ENCODE results near the gene PFDN6. TPM values are rescaled to one million over a fixed set of nuclear protein-coding genes. Genes with fewer than 3 reads are reported as not detected.
"Not testable (repeated sequence)": the region's sequence is repeated elsewhere in the genome, so short reads cannot be mapped to it uniquely, and the experiment has no call there.

Gene PFDN6
- total RNA-seq, 1 donor from 2014 or later = 39.9 TPM

DNA sequence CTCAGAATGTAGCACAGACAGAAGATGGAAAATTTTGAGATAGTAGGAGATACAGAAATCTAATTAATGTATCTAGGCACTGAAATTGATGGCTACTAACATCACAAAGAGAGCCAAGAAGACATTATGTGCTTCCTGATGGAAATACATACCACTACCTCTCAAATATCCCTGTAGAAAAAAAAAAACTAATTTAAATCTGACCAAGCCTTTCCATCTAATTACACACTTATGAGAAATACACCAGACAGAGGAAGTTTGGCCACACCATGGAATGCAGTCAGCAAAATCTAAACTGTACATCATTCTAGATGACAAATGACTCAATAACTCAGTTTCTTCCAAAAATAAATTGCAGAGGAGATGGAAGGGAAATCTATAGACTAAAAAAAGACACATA, 36.6 kb upstream of the PFDN6 start:
- peaks cover 18% of the 10 kb centered on the region for H3K4me1 Mint-ChIP-seq
- no peaks in the 10 kb centered on the region for H3K9me3 Mint-ChIP-seq
- TF ChIP-seq CTCF (IDR thresholded peaks at IDR 0.05; ENCODE audit: unreplicated experiment) = no peak
- no peaks in the 10 kb centered on the region for H3K27me3 Mint-ChIP-seq (ENCODE audit: low read depth)
- H3K36me3 Mint-ChIP-seq = peaks cover 28% of the 10 kb centered on the region
- no peak for DNase-seq (ENCODE audit: low spot score in 2 of 2, unreplicated experiment in 2 of 2)
- no peak overlapping the region for H3K4me3 Mint-ChIP-seq
- no peak overlapping the region for H3K27ac Mint-ChIP-seq

DNA sequence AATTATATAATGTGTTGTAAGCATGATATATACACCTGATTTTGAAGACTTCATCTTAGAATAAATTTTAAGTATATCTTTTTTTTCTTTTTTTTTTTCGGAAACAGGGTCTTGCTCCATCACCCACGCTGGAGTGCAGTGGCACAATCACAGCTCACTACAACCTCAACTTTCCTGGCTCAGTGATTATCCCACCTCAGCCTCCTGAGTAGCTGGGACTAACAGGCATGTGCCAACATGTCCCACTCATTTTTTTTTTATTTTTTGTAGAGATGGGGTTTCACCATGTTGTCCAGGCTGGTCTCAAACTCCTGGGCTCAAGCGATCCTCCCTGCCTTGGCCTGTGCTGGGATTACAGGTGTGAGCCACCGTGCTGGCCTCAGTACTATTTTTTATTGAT, 34.8 kb upstream of the PFDN6 start:
- H3K4me1 Mint-ChIP-seq = peaks cover 7% of the 10 kb centered on the region
- no peak overlapping the region for H3K27ac Mint-ChIP-seq
- no peaks in the 10 kb centered on the region for H3K9me3 Mint-ChIP-seq
- H3K27me3 Mint-ChIP-seq (ENCODE audit: low read depth) = no peaks in the 10 kb centered on the region
- TF ChIP-seq CTCF (IDR thresholded peaks at IDR 0.05; ENCODE audit: unreplicated experiment) = no peak
- no peak overlapping the region for H3K4me3 Mint-ChIP-seq
- DNase-seq (ENCODE audit: low spot score in 2 of 2, unreplicated experiment in 2 of 2) = no peak
- peaks cover 39% of the 10 kb centered on the region for H3K36me3 Mint-ChIP-seq

DNA sequence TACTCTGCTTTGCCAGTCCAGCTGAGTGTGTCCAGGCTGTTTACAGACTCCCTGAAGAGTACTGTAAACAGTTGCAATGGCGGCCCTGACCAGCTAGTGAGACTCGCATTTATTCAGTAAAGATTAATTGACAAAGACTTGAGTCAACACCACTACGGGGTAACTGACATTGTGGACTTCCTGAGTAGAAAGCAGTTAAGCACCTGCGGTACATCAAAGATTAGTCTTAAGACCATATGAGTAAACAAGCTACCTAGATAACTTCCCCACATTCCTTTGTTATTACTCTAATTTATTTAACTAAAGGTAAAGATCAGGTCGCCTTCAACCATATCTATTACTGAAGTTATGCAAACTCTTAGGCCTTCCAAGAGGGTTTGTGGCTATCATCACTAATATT, 30.4 kb upstream of the PFDN6 start:
- no peak overlapping the region for H3K4me3 Mint-ChIP-seq
- H3K36me3 Mint-ChIP-seq = peaks cover 42% of the 10 kb centered on the region
- no peaks in the 10 kb centered on the region for H3K27me3 Mint-ChIP-seq (ENCODE audit: low read depth)
- no peak for DNase-seq (ENCODE audit: low spot score in 2 of 2, unreplicated experiment in 2 of 2)
- no peaks in the 10 kb centered on the region for H3K4me1 Mint-ChIP-seq
- no peak overlapping the region for H3K27ac Mint-ChIP-seq
- H3K9me3 Mint-ChIP-seq = no peaks in the 10 kb centered on the region
- no peak for TF ChIP-seq CTCF (IDR thresholded peaks at IDR 0.05; ENCODE audit: unreplicated experiment)

- H3K4me3 Mint-ChIP-seq; H3K27me3 Mint-ChIP-seq (ENCODE audit: low read depth); H3K9me3 Mint-ChIP-seq; H3K4me1 Mint-ChIP-seq; DNase-seq (ENCODE audit: low spot score in 2 of 2, unreplicated experiment in 2 of 2); H3K27ac Mint-ChIP-seq: not testable (repeated sequence)
- peaks cover 45% of the 10 kb centered on the region for H3K36me3 Mint-ChIP-seq
Observed at GRCh38 chr6:33262490-33262889, 26.9 kb upstream of the PFDN6 start.

- no peak for TF ChIP-seq CTCF (IDR thresholded peaks at IDR 0.05; ENCODE audit: unreplicated experiment)
- Mint-ChIP-seq H3K27ac (no peak overlapping the region), H3K4me1 (no peaks in the 10 kb centered on the region), H3K4me3 (no peak overlapping the region), H3K9me3 (no peaks in the 10 kb centered on the region), H3K36me3 (peaks cover 49% of the 10 kb centered on the region), H3K27me3 (ENCODE audit: low read depth) (no peaks in the 10 kb centered on the region)
- DNase-seq (ENCODE audit: low spot score in 2 of 2, unreplicated experiment in 2 of 2) = no peak
Observed at GRCh38 chr6:33264015-33264414, 25.4 kb upstream of the PFDN6 start.

DNA sequence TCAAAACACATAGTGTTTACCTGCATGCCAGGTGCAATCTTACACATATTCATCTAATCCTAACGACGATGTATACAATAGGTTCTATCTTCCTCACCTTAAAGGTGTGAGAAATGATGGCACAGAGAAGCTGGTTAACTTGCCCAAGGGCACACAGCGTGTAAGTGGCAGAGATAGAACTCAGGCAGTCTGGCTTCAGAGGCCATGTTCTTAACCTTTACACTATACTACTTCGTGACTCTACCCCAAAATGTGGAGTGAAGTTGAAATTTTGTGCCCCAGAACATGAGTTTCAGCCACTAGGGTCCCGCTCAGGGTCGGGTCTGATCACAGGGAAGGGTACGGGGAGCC, 18.3 kb upstream of the PFDN6 start:
- Mint-ChIP-seq H3K4me1 (peaks cover 43% of the 10 kb centered on the region), H3K27me3 (ENCODE audit: low read depth) (no peaks in the 10 kb centered on the region), H3K4me3 (peak overlapping the region; percentile 98), H3K36me3 (peaks cover 24% of the 10 kb centered on the region), H3K9me3 (no peaks in the 10 kb centered on the region), H3K27ac (peak overlapping the region; percentile 99)
- TF ChIP-seq CTCF (IDR thresholded peaks at IDR 0.05; ENCODE audit: unreplicated experiment) = no peak
- DNase-seq (ENCODE audit: low spot score in 2 of 2, unreplicated experiment in 2 of 2) = no peak
